HG02642 (cell line): ENCODE measurements around the gene ELK3.

Source experiments
- ATAC-seq: cut with Tn5 transposase; IDR thresholded peaks from one replicate; pipeline ENCODE4 v1.9.1; 2021; ENCODE audit warnings: mild to moderate bottlenecking; ENCODE audit not compliant: unreplicated experiment, poor library complexity

Gene ELK3

DNA sequence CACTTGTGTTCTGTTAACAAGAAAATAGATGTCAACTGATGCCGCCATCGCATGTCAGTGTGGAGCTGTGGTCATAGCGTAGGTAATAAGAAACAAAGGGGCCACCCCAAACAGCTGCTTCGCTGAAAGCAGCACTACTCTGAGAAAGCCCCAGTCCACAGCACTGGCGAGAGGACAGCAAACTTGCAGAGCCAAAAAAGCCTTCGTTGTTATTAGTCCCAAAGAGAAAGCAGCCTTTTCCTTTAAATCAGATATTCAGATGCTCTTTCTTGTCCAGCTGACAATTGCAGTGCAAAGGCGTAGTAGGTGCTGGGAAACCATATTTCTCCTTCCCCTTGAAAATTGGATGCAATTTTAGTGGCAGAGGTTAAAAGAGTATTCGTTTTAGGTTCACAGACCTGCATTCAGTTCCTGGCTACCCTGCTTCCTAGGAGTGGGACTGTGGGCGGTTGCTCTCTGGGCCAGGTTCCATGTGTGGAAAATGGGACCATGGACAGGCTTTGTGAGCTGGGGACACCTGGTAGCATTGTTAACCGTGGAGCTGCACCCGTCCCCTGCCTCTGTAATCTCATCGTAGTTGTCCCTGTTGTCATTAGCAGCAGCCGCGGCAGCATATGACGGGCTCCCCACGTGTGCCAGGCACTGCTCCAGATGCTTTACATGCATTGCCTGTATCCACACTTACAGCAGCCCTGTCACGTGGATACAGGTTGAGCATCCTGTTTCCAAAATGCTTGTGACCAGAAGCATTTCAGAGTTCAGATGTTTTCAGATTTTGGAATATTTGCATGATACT is 54.2 kb downstream of the ELK3 start:
- ATAC-seq: no peak

DNA sequence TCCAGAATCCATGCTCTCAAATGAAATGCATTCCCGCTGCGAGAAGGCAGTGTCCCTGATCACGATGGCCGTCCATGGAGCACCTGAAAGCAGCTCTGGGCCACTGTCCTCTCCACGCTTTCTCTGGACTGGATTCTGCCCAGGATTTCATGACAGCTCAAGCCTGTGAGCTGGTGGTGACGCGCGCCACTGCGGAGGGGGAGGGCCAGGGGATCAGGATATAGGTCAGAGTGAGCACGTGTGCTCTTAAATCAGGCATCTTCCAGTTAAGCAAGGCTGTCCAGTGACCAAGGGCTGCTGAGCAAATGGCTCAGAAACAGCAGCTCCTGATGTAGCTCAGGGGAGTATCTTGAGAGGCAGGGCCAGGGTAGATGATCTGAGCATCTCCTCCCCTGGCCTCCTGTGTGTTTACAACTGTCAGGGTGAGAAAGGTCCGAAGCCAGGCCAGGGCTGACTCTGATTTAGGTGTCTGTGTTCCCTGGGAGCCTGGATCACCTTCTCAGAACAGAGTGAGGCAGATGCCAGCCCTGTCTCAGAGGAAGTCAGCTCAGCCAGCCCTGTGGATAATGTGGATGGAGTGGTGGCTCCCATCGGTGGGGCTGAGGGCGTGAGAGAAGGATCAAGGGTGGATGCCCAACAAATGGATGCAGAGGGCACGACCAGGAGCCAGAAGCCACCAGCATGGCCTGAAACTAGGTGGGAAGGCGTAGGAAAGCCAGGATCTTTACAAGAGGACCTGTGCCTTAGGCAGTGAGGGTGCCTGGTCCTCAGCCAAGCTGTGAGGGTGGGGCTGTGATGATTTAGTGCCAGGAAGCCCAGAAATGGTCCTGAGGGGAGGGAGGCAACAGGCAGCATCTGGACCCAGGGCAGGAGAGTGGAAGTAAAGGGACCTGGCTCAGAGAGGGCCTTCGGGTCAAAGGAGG is 55.3 kb downstream of the ELK3 start:
- no peak for ATAC-seq

DNA sequence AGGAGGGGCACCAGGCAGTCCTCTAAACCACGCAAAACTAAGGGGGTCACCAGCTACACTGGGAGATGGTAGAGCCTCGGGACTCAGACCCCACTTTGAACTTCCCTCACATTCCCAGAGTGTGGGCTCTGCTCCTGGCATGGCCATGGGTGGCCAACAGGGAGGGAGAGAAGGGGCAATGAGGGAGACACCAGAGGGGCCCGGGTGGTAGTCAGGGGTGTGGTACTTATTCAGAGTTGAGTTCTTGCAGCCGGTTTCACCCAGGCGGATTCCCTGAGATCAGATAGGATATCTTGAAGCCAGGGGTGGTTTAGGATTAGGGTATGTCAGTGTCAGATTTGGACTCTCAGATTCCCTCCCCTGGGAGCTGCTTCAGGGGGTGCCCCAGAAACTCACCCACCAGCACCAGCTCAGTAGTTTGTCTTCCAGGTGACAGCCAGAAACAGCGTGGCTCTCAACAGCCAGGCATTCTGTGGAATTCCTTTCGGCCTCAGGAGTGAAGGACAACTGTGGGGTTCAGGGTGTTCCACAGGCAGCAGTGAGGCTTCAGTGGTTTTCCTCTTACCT is 56.0 kb downstream of the ELK3 start:
- no peak for ATAC-seq

DNA sequence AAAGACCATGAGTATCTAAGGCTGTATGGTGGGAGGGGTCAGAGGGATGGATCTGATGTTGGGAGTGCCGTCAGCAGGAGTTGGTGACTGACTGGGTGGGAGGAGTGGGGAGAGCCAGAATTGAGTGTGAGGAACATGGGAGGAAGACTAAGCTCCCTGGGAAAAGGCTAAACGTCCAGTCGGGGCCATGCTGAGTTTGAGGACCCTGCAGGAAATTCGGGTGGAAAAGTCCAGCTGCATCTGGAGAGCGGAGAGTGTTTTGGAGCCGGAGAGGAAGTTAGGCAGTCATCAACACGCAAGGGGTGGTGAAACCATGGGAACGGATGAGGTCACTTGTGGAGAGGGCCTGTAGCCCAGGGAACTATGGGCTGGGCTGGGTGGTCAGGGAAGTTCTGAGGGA is 60.9 kb downstream of the ELK3 start:
- no peak for ATAC-seq

DNA sequence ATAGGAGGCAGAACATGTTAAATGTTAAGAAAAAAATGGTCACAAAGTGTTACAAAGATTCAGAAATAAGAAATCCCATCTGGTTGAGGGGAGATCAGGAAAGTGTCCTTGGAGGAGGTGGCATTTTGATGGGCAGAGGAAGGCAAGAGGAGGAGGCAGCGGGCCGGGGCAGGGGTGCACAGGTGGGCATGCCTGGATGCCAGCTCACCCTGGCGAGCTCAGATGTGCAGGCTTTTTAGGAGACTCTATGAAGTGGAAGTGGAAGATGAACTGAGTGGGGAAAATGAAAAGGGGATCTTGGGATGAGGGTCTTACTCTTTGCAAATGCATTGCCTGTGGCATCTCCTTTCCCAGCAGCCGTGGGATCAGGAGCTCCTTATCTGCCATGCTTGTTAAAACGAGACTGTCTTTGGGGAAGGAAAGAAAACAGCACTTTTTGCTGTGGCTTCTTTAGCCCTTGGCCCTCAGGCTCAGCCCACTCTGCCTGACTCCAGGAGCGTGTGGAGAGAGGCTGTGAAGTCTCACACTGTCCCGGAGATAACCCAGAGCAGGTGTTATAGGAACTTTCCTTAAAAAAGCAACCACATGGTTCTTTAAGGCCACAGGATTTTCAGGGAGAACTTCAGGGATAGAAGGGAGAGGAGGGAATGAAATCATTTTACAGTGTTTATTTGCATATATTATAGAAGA is 62.6 kb downstream of the ELK3 start:
- no peak for ATAC-seq

DNA sequence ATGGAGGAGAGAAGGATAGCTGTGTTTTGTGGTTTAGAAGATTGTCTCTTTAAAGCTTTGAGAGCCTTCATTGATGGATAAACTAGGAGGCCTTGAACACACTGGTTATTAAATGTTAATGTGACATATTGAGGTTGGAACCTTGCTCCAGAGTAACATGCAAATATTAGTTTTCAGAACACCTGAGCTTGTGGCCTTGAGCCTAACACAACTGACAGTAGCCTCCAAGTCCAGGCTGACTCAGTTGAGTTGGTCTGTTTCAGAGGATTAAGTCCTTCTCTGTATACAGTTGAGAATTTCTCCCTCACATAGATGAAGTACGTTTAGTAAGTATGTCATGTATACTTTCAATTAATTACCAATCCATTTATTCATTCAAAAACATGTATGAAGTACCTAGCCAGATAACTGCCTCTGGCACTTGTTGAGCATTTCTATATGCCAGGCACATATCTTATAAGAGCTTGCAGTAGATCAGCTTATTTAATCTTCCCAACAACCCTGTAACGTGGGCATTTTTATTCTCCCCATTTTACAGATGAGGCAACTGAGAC is 63.5 kb downstream of the ELK3 start:
- no peak for ATAC-seq

DNA sequence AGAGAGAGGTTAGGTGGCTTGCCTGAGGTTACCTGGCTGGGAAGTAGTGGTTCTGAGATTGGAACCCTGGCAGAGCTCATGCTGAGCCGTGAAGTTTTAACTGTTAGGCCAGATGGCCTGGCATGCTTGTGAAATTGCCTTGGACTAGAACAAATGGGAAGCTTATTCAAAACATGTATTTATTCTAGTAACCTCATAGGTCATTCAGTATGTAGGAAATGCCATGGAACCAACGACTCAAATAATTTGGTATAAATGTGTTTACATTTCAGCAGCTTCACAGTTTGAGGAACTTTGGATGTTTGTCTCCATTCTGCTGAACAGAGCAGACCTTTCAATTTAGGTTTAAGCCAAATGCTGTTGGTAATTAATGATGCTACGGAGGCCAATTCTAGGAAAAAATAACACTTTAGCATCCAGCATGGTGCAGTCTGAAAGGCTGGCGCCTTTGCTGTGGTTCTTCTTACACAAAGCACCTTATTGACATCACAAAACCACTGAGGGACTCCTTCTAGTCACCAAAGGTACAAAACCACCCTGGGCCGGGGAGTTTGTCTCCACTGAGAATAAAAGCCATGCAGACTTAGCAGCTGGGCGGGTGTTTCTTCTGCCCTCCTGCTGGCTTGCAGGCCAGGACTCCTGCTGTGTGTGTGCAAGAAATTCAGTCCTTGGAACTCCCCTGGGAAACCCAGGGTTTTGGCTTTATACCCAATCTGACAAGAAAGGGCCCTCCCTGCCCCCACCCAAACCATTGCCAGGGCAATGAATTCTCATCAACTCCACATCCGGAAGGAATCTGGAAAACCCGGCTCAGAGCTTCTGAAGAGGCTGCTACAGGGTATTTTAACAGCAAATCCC is 64.2 kb downstream of the ELK3 start:
- no peak for ATAC-seq

DNA sequence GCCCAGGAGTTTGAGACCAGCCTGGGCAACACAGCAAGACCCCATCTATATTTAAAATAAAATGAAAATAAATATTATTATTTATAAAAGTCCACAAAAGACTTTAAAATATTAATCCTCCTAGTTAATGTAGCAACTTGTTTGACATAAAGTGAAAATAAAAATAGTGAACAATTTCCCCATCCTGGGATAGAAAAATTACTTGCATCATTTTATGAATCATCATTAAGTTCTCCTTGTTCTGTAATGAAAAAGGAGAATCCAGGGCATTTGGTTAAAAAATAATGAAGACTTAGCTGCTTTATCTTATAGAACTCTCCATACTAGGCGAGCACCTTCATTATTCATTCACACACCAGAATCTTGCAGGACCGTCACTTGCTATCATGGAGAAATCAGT is 66.1 kb downstream of the ELK3 start:
- ATAC-seq: no peak

DNA sequence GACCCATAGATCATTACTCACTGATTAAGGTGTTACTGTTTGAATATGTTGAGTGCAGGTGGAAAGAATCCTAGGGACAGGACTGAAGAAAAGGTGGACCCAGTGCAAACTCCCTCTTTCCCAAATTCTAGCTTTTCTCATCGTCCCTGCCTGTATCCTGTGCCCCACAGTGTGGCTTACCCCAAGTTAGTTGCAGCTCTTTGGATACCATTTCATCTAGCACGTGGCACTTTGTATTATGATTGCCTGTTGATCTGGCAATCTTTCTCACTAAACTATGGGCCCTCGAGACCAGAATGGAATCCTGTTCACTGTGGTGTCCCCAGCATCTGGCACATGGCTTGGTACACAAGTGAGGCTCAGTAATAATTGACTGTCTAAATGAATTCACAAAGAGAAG is 66.5 kb downstream of the ELK3 start:
- ATAC-seq: no peak

DNA sequence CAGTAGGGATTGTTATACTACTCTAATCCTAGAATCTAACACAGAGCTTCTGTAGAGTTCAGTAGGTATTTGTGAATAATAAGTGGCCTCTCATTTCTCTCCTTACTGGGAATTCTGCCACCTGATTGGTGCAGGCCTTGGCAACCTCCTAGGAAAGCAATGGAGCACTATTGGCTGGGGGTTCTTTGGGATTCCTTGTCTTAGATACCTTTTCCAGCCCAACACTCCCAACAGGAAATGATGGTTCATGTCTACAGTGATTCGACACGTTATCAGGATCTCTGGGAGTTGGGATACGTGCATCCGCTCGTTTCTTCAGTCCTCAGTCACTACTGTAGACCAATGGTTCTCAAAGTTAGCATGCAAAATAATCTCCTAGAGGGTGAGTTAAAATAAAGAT is 67.4 kb downstream of the ELK3 start:
- no peak for ATAC-seq

DNA sequence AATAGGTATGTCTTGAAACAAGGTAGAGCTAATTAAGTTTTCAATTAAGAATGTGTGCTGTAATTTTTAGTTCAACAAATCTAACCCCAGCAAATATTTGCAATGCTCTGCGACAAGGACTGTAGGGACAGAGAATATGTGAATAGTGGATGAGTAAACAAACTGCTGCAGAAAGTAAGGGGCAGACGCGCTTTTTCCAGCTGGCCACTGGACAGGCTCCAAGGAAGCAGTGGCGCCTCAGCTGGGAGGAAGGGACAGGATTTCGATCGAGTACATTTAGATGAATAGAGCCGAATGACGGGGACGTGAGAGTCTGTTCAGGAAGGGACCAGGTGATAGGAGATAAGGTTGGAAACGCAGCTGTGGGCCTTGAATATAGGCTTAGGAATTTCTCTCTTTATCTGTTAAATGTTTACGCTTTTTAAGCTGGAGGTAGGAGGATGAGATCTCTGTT is 69.3 kb downstream of the ELK3 start:
- no peak for ATAC-seq

DNA sequence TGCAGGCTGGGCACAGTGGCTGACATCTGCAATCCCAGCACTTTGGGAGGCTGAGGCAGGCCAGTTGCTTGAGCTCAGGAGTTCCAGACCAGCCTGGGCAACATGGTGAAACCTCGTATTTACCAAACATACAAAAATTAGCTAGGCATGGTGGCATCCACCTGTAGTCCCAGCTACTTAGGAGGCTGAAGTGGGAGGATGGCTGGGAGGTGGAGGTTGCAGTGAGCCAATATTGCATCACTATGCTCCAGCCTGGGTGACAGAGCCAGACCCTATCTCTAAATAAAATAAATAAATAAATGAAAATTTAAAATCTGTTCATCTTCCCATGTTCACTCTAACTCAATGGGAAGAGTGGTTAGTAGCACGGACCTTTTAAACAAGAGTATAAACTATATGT is 71.2 kb downstream of the ELK3 start:
- no peak for ATAC-seq

DNA sequence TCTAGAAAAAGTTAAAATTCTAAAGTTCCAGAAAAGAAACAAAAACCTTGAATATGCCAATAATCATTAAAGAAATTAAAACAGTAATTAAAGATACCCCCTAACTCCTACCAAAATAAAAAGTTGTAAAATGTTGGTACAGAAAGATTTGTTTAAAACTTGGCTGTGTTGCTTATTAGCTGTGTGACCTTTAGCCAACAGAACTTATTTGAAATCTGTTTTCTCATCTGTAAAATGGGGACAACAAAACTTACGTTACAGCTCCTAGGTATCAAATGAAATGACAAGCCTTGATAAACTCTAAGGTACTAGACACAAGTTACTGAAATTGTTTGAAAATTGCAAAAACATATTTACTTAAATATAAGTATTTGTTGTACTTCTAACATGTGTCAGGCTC is 71.7 kb downstream of the ELK3 start:
- no peak for ATAC-seq

DNA sequence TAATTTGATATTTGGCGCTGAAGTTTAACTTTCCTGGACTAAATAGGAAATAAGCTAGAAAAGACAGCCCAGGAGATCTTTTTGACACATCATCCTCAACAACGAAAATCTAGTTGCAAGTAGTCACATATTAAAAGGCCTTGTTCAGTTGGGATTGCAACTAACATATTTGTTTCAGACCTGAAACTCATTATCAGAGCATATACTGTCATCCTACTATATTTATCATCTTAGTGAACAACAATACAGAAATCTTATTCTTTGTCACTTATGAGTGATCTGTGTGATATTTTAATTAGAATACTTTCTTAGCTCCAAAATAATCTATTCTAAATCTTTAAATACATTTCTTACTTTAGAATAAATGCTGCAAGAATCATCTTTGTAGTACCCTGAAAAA is 72.1 kb downstream of the ELK3 start:
- no peak for ATAC-seq

DNA sequence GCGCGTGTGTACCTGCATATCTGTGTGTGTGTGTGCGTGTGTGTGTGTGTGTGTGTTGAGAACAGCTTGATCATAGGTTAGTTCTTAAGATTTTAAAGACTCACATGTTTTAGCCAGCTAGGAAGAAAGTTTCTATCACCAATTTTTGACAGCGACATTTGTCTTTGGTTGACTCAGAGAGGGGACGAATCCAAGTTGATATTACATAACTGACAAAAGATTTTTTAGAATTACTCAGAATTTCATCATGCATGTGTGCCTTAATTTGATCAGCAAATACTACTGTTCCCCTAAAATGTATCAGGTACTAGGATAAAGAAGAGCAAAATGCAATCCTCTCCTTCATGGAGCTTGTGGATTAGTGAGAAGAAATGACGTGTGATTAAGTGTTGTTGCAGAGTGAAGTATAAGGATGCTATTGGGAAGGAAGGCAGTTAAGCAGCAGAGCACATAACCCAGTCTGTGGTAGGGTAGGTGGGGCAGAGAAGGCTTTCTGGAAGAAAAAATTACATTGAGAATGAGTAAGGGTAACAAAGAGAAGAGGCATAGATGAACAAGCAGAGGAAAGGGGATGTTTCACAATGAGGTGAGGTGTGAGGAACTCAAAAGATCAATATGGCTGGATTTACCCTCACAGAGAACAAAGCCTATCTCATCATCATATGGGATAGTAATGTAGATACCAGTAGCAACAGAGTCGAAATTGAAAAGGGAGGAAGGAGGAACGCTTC is 77.5 kb downstream of the ELK3 start:
- ATAC-seq: no peak

DNA sequence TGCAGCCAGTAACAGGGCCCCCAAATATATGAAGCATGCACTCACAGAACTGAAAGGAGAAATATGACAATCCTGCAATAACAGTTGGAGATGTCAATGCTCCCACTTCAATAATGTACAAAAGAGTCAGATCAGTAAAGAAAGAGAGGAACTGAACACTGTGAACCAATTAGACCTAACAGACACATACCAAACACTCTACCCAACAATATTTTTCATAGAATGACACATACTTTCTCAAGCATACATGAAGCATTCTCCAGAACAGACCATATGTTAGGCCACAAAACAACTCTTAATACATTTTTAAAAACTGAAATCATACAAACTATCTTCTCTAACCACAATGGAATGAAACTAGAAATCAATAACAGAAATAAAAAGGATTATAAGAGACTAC is 80.2 kb downstream of the ELK3 start:
- ATAC-seq: no peak

DNA sequence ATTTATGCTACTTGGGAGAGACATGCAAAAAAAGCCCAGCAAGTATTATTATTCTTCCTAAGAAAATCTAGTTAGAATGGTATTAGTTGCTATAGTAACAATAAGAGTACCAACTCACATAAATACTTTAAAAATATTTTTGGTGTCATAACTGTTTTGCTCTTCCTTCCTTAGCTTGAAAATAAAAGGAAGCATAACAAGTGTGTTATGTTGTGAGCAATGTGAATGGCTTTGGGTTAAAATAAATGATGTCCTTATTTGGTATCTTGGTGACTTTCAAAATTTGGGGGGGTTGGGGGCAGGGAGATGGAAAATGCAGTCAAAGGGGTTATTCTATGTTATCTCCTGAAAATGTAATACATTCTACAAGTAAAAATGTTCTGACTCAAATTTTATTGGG is 91.0 kb downstream of the ELK3 start:
- ATAC-seq: no peak

DNA sequence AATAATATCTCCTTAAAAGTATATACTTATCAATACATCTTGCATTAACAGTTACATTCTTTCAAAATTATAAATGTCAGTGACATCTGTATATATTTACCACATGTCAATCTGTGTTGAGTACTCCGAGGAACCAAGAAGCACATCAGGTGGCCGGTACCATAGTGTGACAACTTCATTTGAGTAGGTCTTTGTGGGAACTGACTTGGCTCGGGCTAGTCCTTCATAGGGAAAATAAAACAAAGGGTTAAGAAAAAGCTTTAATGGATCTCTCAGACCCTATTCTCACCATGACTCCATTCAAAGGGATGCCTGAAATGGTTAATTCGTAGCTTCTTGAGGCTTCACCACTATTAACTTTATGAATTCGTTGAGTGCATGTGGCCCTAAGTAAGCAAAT is 94.9 kb downstream of the ELK3 start:
- no peak for ATAC-seq

DNA sequence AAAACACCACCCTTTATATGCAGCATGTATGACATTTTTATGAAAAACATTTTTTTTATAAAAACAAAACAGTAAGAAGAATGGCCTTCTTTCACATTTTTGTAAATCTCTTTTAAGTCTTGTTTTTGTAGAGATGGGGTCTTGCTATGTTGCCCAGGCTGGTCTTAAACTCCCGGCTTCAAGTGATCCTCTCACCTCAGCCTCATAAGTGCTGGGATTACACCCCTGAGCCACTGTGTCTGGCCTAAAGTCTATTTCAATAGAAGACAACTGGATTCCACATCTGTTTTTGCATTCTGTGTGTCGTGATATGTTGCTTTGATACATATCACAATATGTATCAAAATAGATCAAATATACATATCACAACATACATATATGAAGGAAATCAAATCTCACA is 98.9 kb downstream of the ELK3 start:
- ATAC-seq: no peak
